HCT116 (cell line): ENCODE results near the gene DPPA4. TPM values are rescaled to one million over a fixed set of nuclear protein-coding genes. Genes with fewer than 3 reads are reported as not detected.

Experiments
- ATAC-seq: fragments of 200-7000 bp; cut with Tn5 transposase; 2 replicates; pipeline ENCODE4 v1.9.1; 2020; ENCODE audit warnings: mild to moderate bottlenecking, moderate library complexity
- BruUV-seq: library from RNA; stranded (reverse); fragments of 400-500 nt; replicated peaks from 2 replicates; lab custom pipeline; 2021; lab: Mats Ljungman, UMichigan
- CTCF ChIA-PET: fragments of 300-600 bp; sonication (Branson Sonifier 250); formaldehyde crosslinking; loops from one replicate; lab custom pipeline; 2021; ENCODE audit warnings: antibody characterized with exemption; lab: Charles Lee
- POLR2A ChIA-PET: fragments of 300-600, 350-600 bp; sonication (Branson Sonifier 250); formaldehyde crosslinking; loops from one replicate; lab custom pipeline; 2021; ENCODE audit warnings: antibody characterized with exemption; lab: Charles Lee
- RAD21 ChIA-PET, 2 experiments: fragments of 300-600 bp; sonication (Branson Sonifier 250); formaldehyde crosslinking; loops; one replicate each; lab custom pipeline; 2023; ENCODE audit warnings: low total read pairs in 2 of 2; ENCODE audit not compliant: uncharacterized antibody in 2 of 2, unreplicated experiment in 2 of 2, low non-redundant PET in 1 of 2; lab: Charles Lee
- DNase-seq: peaks from one replicate; pipeline ENCODE4 v3.0.0-alpha.2; 2010; ENCODE audit warnings: low read depth, low spot score
- H2AFZ ChIP-seq: fragments of 200-600 bp; shearing (Covaris generic), sonication (generic); 2 replicates; pipeline ENCODE4 v1.6.1; 2017; ENCODE audit warnings: low read depth, mixed run types, mixed read lengths, antibody characterized with exemption, low read length; ENCODE audit not compliant: poor library complexity, severe bottlenecking
- H3K27ac ChIP-seq: 2 replicates; pipeline ENCODE4 v1.5.1; 2012; ENCODE audit warnings: low read depth, low read length
- H3K27me3 ChIP-seq: fragments of 200-600 bp; sonication (generic); 2 replicates; pipeline ENCODE4 v1.6.1; 2016; ENCODE audit warnings: mixed run types, low read length, mixed read lengths; ENCODE audit not compliant: insufficient read depth
- H3K36me3 ChIP-seq, 2 experiments: fragments of 200-500 bp in 1 of 2; fragments of 200-600 bp in 1 of 2; sonication (Bioruptor generic) in 1 of 2; sonication (generic) in 1 of 2; 2 replicates each; pipeline versions ENCODE4 v1.5.1 to v1.6.1; 2014 to 2016; ENCODE audit warnings: low read length in 2 of 2, inconsistent platforms in 1 of 2, mixed read lengths in 1 of 2, mixed run types in 1 of 2; ENCODE audit not compliant: insufficient read depth in 2 of 2, control insufficient read depth in 1 of 2
- H3K4me1 ChIP-seq, 2 experiments: fragments of 200-600 bp in 1 of 2; sonication (generic) in 1 of 2; 2 replicates each; pipeline versions ENCODE4 v1.5.1 to v1.6.1; 2012 to 2017; ENCODE audit warnings: low read length in 2 of 2, inconsistent platforms in 1 of 2, mild to moderate bottlenecking in 1 of 2, mixed read lengths in 1 of 2, mixed run types in 1 of 2, moderate library complexity in 1 of 2; ENCODE audit not compliant: insufficient read depth in 2 of 2, control insufficient read depth in 1 of 2
- H3K4me2 ChIP-seq: fragments of 200-600 bp; sonication (generic); 2 replicates; pipeline ENCODE4 v1.6.1; 2017; ENCODE audit warnings: mixed run types, low read length, mixed read lengths
- H3K4me3 ChIP-seq, 2 experiments: fragments of 200-600 bp in 1 of 2; sonication (generic) in 1 of 2; replicated peaks in 1 of 2; 2 replicates each; pipeline ENCODE4 v1.5.1; 2011 to 2016; ENCODE audit warnings: low read length in 2 of 2, control low read depth in 1 of 2, low read depth in 1 of 2, mild to moderate bottlenecking in 1 of 2, mixed read lengths in 1 of 2, mixed run types in 1 of 2
- H3K79me2 ChIP-seq: fragments of 200-600 bp; sonication (generic); 2 replicates; pipeline ENCODE4 v1.6.1; 2017; ENCODE audit warnings: mild to moderate bottlenecking, mixed run types, low read length, moderate library complexity, mixed read lengths; ENCODE audit not compliant: insufficient read depth
- H3K9ac ChIP-seq: fragments of 200-600 bp; sonication (generic); 2 replicates; pipeline ENCODE4 v1.6.1; 2016; ENCODE audit warnings: low read length, mixed read lengths
- H3K9me2 ChIP-seq: fragments of 200-600 bp; sonication (generic), shearing (Covaris generic); 2 replicates; pipeline ENCODE4 v1.6.1; 2017; ENCODE audit warnings: mixed run types, mild to moderate bottlenecking, moderate library complexity; ENCODE audit not compliant: insufficient read depth
- H3K9me3 ChIP-seq, 2 experiments: fragments of 200-500 bp in 1 of 2; fragments of 200-600 bp in 1 of 2; sonication (Bioruptor generic) in 1 of 2; sonication (generic) in 1 of 2; 2 replicates each; pipeline ENCODE4 v1.6.1; 2014 to 2017; ENCODE audit warnings: low read length in 2 of 2, mixed read lengths in 2 of 2, inconsistent platforms in 1 of 2, low read depth in 1 of 2, mild to moderate bottlenecking in 1 of 2, mixed run types in 1 of 2, moderate library complexity in 1 of 2; ENCODE audit not compliant: control insufficient read depth in 1 of 2, insufficient read depth in 1 of 2
- H4K20me1 ChIP-seq: fragments of 200-600 bp; sonication (generic), shearing (Covaris generic); 2 replicates; pipeline ENCODE4 v1.6.1; 2017; ENCODE audit warnings: mixed run types, mild to moderate bottlenecking, moderate library complexity; ENCODE audit not compliant: insufficient read depth
- CBX3 ChIP-seq: IDR thresholded peaks from 2 replicates; pipeline ENCODE4 v1.6.1; 2012; ENCODE audit warnings: low read depth
- ELF1 ChIP-seq: IDR thresholded peaks from 2 replicates; pipeline ENCODE4 v1.6.1; 2012; ENCODE audit warnings: low read depth, borderline replicate concordance
- EZH2 ChIP-seq: fragments of 200-600 bp; sonication (generic); IDR thresholded peaks from 2 replicates; pipeline ENCODE4 v1.6.1; 2017; ENCODE audit warnings: antibody characterized with exemption, mixed run types
- FOSL1 ChIP-seq: IDR thresholded peaks from 2 replicates; pipeline ENCODE4 v1.6.1; 2012; ENCODE audit warnings: low read depth
- JUND ChIP-seq: IDR thresholded peaks from 2 replicates; pipeline ENCODE4 v1.6.1; 2012
- POLR2AphosphoS5 ChIP-seq: IDR thresholded peaks from 2 replicates; pipeline ENCODE4 v1.6.1; 2011; ENCODE audit warnings: mild to moderate bottlenecking, low read depth, low read length, moderate library complexity
- RAD21 ChIP-seq: IDR thresholded peaks from 2 replicates; pipeline ENCODE4 v1.6.1; 2012; ENCODE audit warnings: low read depth, mild to moderate bottlenecking
- SRF ChIP-seq: IDR thresholded peaks from 2 replicates; pipeline ENCODE4 v1.6.1; 2012; ENCODE audit warnings: low read depth
- YY1 ChIP-seq: IDR thresholded peaks from 2 replicates; pipeline ENCODE4 v1.6.1; 2011; ENCODE audit warnings: low read length, low read depth, moderate library complexity, mild to moderate bottlenecking; ENCODE audit not compliant: insufficient replicate concordance; ENCODE audit errors: extremely low read depth
- ZNF274 ChIP-seq: fragments of 200-500 bp; sonication (Bioruptor generic); IDR thresholded peaks from 2 replicates; pipeline ENCODE4 v1.6.1; 2014; ENCODE audit warnings: mild to moderate bottlenecking, low read depth, low read length, inconsistent platforms
- intact Hi-C: fragments of 100-400 bp; cut with micrococcal nuclease; formaldehyde crosslinking; loops from 2 replicates; pipeline ENCODE4 v1.10.0; 2022
- total RNA-seq: library from RNA; stranded (reverse); gene quantifications from one replicate; pipeline ENCODE4 v1.2.1, GENCODE V29; 2021; ENCODE audit not compliant: unreplicated experiment
- TF ChIP-seq, protein P1 (sequence below): IDR thresholded peaks from 2 replicates; pipeline ENCODE4 v1.6.1; 2012
- TF ChIP-seq, protein P2 (sequence below): IDR thresholded peaks from 2 replicates; pipeline ENCODE4 v1.6.1; 2012

Gene DPPA4
- total RNA-seq, 1 experiment from 2014 or later: 0.27 TPM

DNA sequence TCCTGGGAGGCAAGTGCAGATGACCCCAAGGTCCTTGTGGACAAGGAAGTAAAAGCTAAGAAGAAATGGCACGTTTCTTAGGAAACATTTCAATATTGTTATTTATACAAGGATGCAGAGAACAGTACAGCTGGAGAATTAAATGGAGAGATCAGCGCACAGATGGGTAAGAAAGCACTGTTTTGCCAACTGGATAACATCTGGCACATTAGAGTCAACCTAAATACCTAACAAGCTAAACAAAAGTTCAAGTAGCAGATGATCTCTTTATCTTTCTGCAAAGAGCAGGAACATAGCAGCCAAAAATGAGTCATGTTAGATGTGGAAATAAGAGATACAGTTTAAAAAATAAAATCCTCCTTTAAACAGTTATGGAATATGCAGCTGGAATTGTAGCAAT lies 15.7 kb upstream of the DPPA4 start:
- intact Hi-C loops: no loop called here
- POLR2A ChIA-PET: no interaction called here
- no TSS peak for BruUV-seq

DNA sequence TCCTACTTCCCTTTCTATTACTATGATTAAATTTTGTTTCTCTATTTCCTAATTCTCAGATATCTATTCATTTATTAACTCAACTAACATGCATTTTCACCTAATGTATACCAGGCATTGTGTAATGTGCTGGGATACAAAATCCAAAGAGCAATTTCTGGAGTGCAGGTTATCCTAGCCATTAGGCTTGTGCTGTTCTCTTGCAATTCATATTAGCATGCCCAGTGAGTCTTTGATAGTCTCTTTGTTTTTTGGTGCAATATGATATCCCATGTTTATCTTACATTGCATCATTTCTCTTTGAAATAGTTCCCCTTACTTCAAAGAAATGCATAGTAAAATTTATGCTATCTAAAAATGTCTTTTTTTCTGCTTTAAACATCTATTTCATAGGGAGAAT lies 13.9 kb upstream of the DPPA4 start:
- RAD21 ChIA-PET: no interaction called here
- Histone ChIP-seq H3K27me3 (no peaks in the 10 kb centered on the region), H3K27ac (no peak overlapping the region), H3K79me2 (no peaks in the 10 kb centered on the region), H3K9ac (no peak overlapping the region), H3K4me2 (no peak overlapping the region), H4K20me1 (no peaks in the 10 kb centered on the region), H3K36me3 (no peaks in the 10 kb centered on the region), H3K9me3 (no peaks in the 10 kb centered on the region), H3K9me2 (no peaks in the 10 kb centered on the region), H2AFZ (no peak overlapping the region), H3K4me3 (no peak overlapping the region), H3K4me1 (no peaks in the 10 kb centered on the region)
- CTCF ChIA-PET: no interaction called here
- no TSS peak for BruUV-seq
- DNase-seq: no peak
- POLR2A ChIA-PET: no interaction called here
- TF ChIP-seq SRF (no peak), ELF1 (no peak), JUND (no peak), ZNF274 (no peak), YY1 (no peak), FOSL1 (no peak), EZH2 (no peak), CBX3 (no peak), POLR2AphosphoS5 (no peak)
- TF ChIP-seq, protein P1, sequence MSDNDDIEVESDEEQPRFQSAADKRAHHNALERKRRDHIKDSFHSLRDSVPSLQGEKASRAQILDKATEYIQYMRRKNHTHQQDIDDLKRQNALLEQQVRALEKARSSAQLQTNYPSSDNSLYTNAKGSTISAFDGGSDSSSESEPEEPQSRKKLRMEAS: no peak
- TF ChIP-seq, protein P2, sequence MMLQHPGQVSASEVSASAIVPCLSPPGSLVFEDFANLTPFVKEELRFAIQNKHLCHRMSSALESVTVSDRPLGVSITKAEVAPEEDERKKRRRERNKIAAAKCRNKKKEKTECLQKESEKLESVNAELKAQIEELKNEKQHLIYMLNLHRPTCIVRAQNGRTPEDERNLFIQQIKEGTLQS: no peak
- no peak for ATAC-seq
- intact Hi-C loops: no loop called here

More for the DNA sequence above, 15.7 kb upstream of the DPPA4 start:
- H3K9me3 ChIP-seq: no peaks in the 10 kb centered on the region
- RAD21 ChIA-PET: no interaction called here
- no peak for DNase-seq
- H2AFZ ChIP-seq: no peak overlapping the region
- H3K4me3 ChIP-seq: no peak overlapping the region
- H3K36me3 ChIP-seq: no peaks in the 10 kb centered on the region
- no peak overlapping the region for H3K27ac ChIP-seq
- no peaks in the 10 kb centered on the region for H3K27me3 ChIP-seq
- no peaks in the 10 kb centered on the region for H3K9me2 ChIP-seq
- CTCF ChIA-PET: no interaction called here
- no peak overlapping the region for H3K9ac ChIP-seq
- no peak overlapping the region for H3K4me2 ChIP-seq
- no peaks in the 10 kb centered on the region for H4K20me1 ChIP-seq
- no peak for ATAC-seq
- no peak for TF ChIP-seq EZH2
- no peak for TF ChIP-seq RAD21
- H3K4me1 ChIP-seq: no peaks in the 10 kb centered on the region
- no peaks in the 10 kb centered on the region for H3K79me2 ChIP-seq
